ENCODE data around the gene MAP7D3.
"Not testable (repeated sequence)": the region's sequence is repeated elsewhere in the genome, so short reads cannot be mapped to it uniquely, and the experiment has no call there.

MAP7D3 gene

GRCh38 chrX:136171420-136171819 lies 79.8 kb downstream of the MAP7D3 start:
- Histone ChIP-seq H2BK15ac (ENCODE audit: low read length) (no peak overlapping the region), H3K4me3 (ENCODE audit: low read length in 2 of 2) (no peak overlapping the region), H3K9ac (ENCODE audit: low read depth, low read length, poor library complexity) (no peak overlapping the region), H3K18ac (ENCODE audit: low read length) (no peak overlapping the region), H4K91ac (ENCODE audit: low read depth, low read length, poor library complexity) (no peak overlapping the region), H2BK12ac (ENCODE audit: low read length) (no peak overlapping the region), H3K27me3 (ENCODE audit: control insufficient read depth in 3 of 3, insufficient read depth in 3 of 3, low read depth in 1 of 3, low read length in 3 of 3) (no peaks in the 10 kb centered on the region), H3K79me1 (ENCODE audit: low read depth, low read length) (no peaks in the 10 kb centered on the region), H3K23ac (ENCODE audit: low read depth, low read length, poor library complexity) (no peak overlapping the region), H3K4me2 (ENCODE audit: insufficient read depth, low read length, poor library complexity, severe bottlenecking) (no peak overlapping the region), H3K14ac (ENCODE audit: low read length) (no peak overlapping the region), H3K4ac (ENCODE audit: low read length) (no peak overlapping the region), H3K9me3 (replicated peaks in 1 of 2; ENCODE audit: control insufficient read depth in 2 of 2, insufficient read depth in 1 of 2, low read depth in 1 of 2, low read length in 2 of 2) (no peaks in the 10 kb centered on the region), H4K8ac (ENCODE audit: low read depth, low read length) (no peak overlapping the region), H2BK5ac (ENCODE audit: low read length) (no peak overlapping the region), H2BK120ac (ENCODE audit: low read depth, low read length) (no peak overlapping the region), H3K36me3 (replicated peaks in 1 of 2; ENCODE audit: control insufficient read depth in 2 of 2, insufficient read depth in 2 of 2, low read length in 2 of 2) (no peaks in the 10 kb centered on the region), H2AFZ (ENCODE audit: low read length) (no peak overlapping the region), H2AK5ac (ENCODE audit: low read depth, low read length) (no peak overlapping the region), H3K27ac (replicated peaks; ENCODE audit: low read length) (no peak overlapping the region), H3K4me1 (ENCODE audit: control insufficient read depth in 2 of 2, insufficient read depth in 1 of 2, low read depth in 1 of 2, low read length in 2 of 2) (peaks cover 7 to 12% of the 10 kb centered on the region in 2 donors)
- no peak for DNase-seq (ENCODE audit: low spot score)
- no CpG with 5 or more reads among the region's 1 CpG for WGBS, 2 donors (ENCODE audit: extremely low coverage in 2 of 2, insufficient read length in 2 of 2, insufficient replicate concordance in 1 of 2)

- Histone ChIP-seq H3K4me1 (ENCODE audit: control insufficient read depth in 2 of 2, insufficient read depth in 1 of 2, low read depth in 1 of 2, low read length in 2 of 2) (peaks cover 10 to 19% of the 10 kb centered on the region in 2 donors), H3K27ac (replicated peaks; ENCODE audit: low read length) (no peak overlapping the region), H2BK120ac (ENCODE audit: low read depth, low read length) (no peak overlapping the region)
These were observed 80.9 kb downstream of the MAP7D3 start for GRCh38 chrX:136170139-136170800.

GRCh38 chrX:136168929-136169735 lies 82.1 kb downstream of the MAP7D3 start:
- no peak overlapping the region for H3K14ac ChIP-seq (ENCODE audit: low read length)
- no peaks in the 10 kb centered on the region for H3K9me3 ChIP-seq (replicated peaks in 1 of 2; ENCODE audit: control insufficient read depth in 2 of 2, insufficient read depth in 1 of 2, low read depth in 1 of 2, low read length in 2 of 2)
- no peak overlapping the region for H2BK15ac ChIP-seq (ENCODE audit: low read length)
- H3K4me2 ChIP-seq (ENCODE audit: insufficient read depth, low read length, poor library complexity, severe bottlenecking) = no peak overlapping the region
- no peak overlapping the region for H3K18ac ChIP-seq (ENCODE audit: low read length)
- H3K79me1 ChIP-seq (ENCODE audit: low read depth, low read length) = no peaks in the 10 kb centered on the region
- no peak overlapping the region for H4K91ac ChIP-seq (ENCODE audit: low read depth, low read length, poor library complexity)
- no peak overlapping the region for H3K23ac ChIP-seq (ENCODE audit: low read depth, low read length, poor library complexity)
- H3K27ac ChIP-seq (replicated peaks; ENCODE audit: low read length) = peak overlapping the region; percentile 46
- no CpG with 5 or more reads among the region's 17 CpGs for WGBS, 2 donors (ENCODE audit: extremely low coverage in 2 of 2, insufficient read length in 2 of 2, insufficient replicate concordance in 1 of 2)
- no peak overlapping the region for H2AFZ ChIP-seq (ENCODE audit: low read length)
- no peak overlapping the region for H2AK5ac ChIP-seq (ENCODE audit: low read depth, low read length)
- H2BK12ac ChIP-seq (ENCODE audit: low read length) = no peak overlapping the region
- no peak overlapping the region for H3K4me3 ChIP-seq (ENCODE audit: low read length in 2 of 2)
- H2BK120ac ChIP-seq (ENCODE audit: low read depth, low read length) = no peak overlapping the region
- H3K4ac ChIP-seq (ENCODE audit: low read length) = no peak overlapping the region
- H3K4me1 ChIP-seq (ENCODE audit: control insufficient read depth in 2 of 2, insufficient read depth in 1 of 2, low read depth in 1 of 2, low read length in 2 of 2) = peaks cover 10 to 21% of the 10 kb centered on the region in 2 donors
- H2BK5ac ChIP-seq (ENCODE audit: low read length) = no peak overlapping the region
- no peaks in the 10 kb centered on the region for H3K36me3 ChIP-seq (replicated peaks in 1 of 2; ENCODE audit: control insufficient read depth in 2 of 2, insufficient read depth in 2 of 2, low read length in 2 of 2)
- DNase-seq (ENCODE audit: low spot score) = peak; percentile 63
- H3K9ac ChIP-seq (ENCODE audit: low read depth, low read length, poor library complexity) = no peak overlapping the region
- H4K8ac ChIP-seq (ENCODE audit: low read depth, low read length) = no peak overlapping the region
- no peaks in the 10 kb centered on the region for H3K27me3 ChIP-seq (ENCODE audit: control insufficient read depth in 3 of 3, insufficient read depth in 3 of 3, low read depth in 1 of 3, low read length in 3 of 3)

More at GRCh38 chrX:136170139-136170800, 80.9 kb downstream of the MAP7D3 start:
- Histone ChIP-seq H4K91ac (ENCODE audit: low read depth, low read length, poor library complexity) (no peak overlapping the region), H3K23ac (ENCODE audit: low read depth, low read length, poor library complexity) (no peak overlapping the region), H3K4me3 (ENCODE audit: low read length in 2 of 2) (no peak overlapping the region), H4K8ac (ENCODE audit: low read depth, low read length) (no peak overlapping the region), H2BK12ac (ENCODE audit: low read length) (no peak overlapping the region), H3K9ac (ENCODE audit: low read depth, low read length, poor library complexity) (no peak overlapping the region), H3K27me3 (ENCODE audit: control insufficient read depth in 3 of 3, insufficient read depth in 3 of 3, low read depth in 1 of 3, low read length in 3 of 3) (no peaks in the 10 kb centered on the region), H3K18ac (ENCODE audit: low read length) (no peak overlapping the region), H2BK15ac (ENCODE audit: low read length) (no peak overlapping the region), H2AFZ (ENCODE audit: low read length) (no peak overlapping the region), H3K4me2 (ENCODE audit: insufficient read depth, low read length, poor library complexity, severe bottlenecking) (no peak overlapping the region), H3K9me3 (replicated peaks in 1 of 2; ENCODE audit: control insufficient read depth in 2 of 2, insufficient read depth in 1 of 2, low read depth in 1 of 2, low read length in 2 of 2) (no peaks in the 10 kb centered on the region), H3K14ac (ENCODE audit: low read length) (no peak overlapping the region), H3K4ac (ENCODE audit: low read length) (no peak overlapping the region), H3K36me3 (replicated peaks in 1 of 2; ENCODE audit: control insufficient read depth in 2 of 2, insufficient read depth in 2 of 2, low read length in 2 of 2) (no peaks in the 10 kb centered on the region), H3K79me1 (ENCODE audit: low read depth, low read length) (no peaks in the 10 kb centered on the region), H2AK5ac (ENCODE audit: low read depth, low read length) (no peak overlapping the region), H2BK5ac (ENCODE audit: low read length) (no peak overlapping the region)
- WGBS, 2 donors (ENCODE audit: extremely low coverage in 2 of 2, insufficient read length in 2 of 2, insufficient replicate concordance in 1 of 2) = no CpG with 5 or more reads among the region's 9 CpGs
- no peak for DNase-seq (ENCODE audit: low spot score)

GRCh38 chrX:136167989-136168388 lies 83.2 kb downstream of the MAP7D3 start:
- not testable (repeated sequence) for H2BK5ac ChIP-seq (ENCODE audit: low read length); H3K18ac ChIP-seq (ENCODE audit: low read length); H2BK120ac ChIP-seq (ENCODE audit: low read depth, low read length); H3K23ac ChIP-seq (ENCODE audit: low read depth, low read length, poor library complexity); H3K4ac ChIP-seq (ENCODE audit: low read length); H2BK15ac ChIP-seq (ENCODE audit: low read length); H3K27me3 ChIP-seq (ENCODE audit: control insufficient read depth in 3 of 3, insufficient read depth in 3 of 3, low read depth in 1 of 3, low read length in 3 of 3); H3K14ac ChIP-seq (ENCODE audit: low read length); H3K4me2 ChIP-seq (ENCODE audit: insufficient read depth, low read length, poor library complexity, severe bottlenecking); H3K27ac ChIP-seq (replicated peaks; ENCODE audit: low read length); H4K91ac ChIP-seq (ENCODE audit: low read depth, low read length, poor library complexity); H3K4me3 ChIP-seq (ENCODE audit: low read length in 2 of 2); H2AK5ac ChIP-seq (ENCODE audit: low read depth, low read length); H2AFZ ChIP-seq (ENCODE audit: low read length); DNase-seq (ENCODE audit: low spot score); H2BK12ac ChIP-seq (ENCODE audit: low read length); H3K36me3 ChIP-seq (replicated peaks in 1 of 2; ENCODE audit: control insufficient read depth in 2 of 2, insufficient read depth in 2 of 2, low read length in 2 of 2); H3K9ac ChIP-seq (ENCODE audit: low read depth, low read length, poor library complexity); H3K79me1 ChIP-seq (ENCODE audit: low read depth, low read length); H3K9me3 ChIP-seq (replicated peaks in 1 of 2; ENCODE audit: control insufficient read depth in 2 of 2, insufficient read depth in 1 of 2, low read depth in 1 of 2, low read length in 2 of 2); H4K8ac ChIP-seq (ENCODE audit: low read depth, low read length)
- peaks cover 10 to 21% of the 10 kb centered on the region in 2 donors for H3K4me1 ChIP-seq (ENCODE audit: control insufficient read depth in 2 of 2, insufficient read depth in 1 of 2, low read depth in 1 of 2, low read length in 2 of 2)
- no CpG with 5 or more reads among the region's 6 CpGs for WGBS, 2 donors (ENCODE audit: extremely low coverage in 2 of 2, insufficient read length in 2 of 2, insufficient replicate concordance in 1 of 2)
